ENCODE data around the gene ZNF518A. TPM values are rescaled to one million over a fixed set of nuclear protein-coding genes. Genes with fewer than 3 reads are reported as not detected.

The ZNF518A gene
- total and polyA plus RNA-seq, 2 of the 13 experiments (the other 11 are each of a cell fraction or from before 2014, with no cell fraction given), result 21.7 to 37.1 TPM

- TF ChIP-seq PAXIP1 (CRISPR knock-in tag; conservative IDR thresholded peaks at IDR 0.05) (peak; percentile 70), SCMH1 (CRISPR knock-in tag; IDR thresholded peaks at IDR 0.05; ENCODE audit: borderline replicate concordance) (no peak), SP5 (CRISPR knock-in tag; IDR thresholded peaks at IDR 0.05; ENCODE audit: borderline replicate concordance, low read depth) (peak; percentile 49), FOXC1 (CRISPR knock-in tag; IDR thresholded peaks at IDR 0.05; ENCODE audit: borderline replicate concordance) (peak; percentile 89), SMAD9 (CRISPR knock-in tag; IDR thresholded peaks at IDR 0.05) (0 out of 2 replicates have a peak, but pooled peaks have one; percentile 51), ZNF740 (CRISPR knock-in tag; IDR thresholded peaks at IDR 0.05) (no peak), CENPBD1 (CRISPR knock-in tag; IDR thresholded peaks at IDR 0.05; ENCODE audit: borderline replicate concordance, low read depth) (no peak), ZNF512 (CRISPR knock-in tag; IDR thresholded peaks at IDR 0.05) (0 out of 2 replicates have a peak, but pooled peaks have one; percentile 33), ZNF737 (CRISPR knock-in tag; IDR thresholded peaks at IDR 0.05; ENCODE audit: borderline replicate concordance) (no peak)
- TF ChIP-seq, protein P1, sequence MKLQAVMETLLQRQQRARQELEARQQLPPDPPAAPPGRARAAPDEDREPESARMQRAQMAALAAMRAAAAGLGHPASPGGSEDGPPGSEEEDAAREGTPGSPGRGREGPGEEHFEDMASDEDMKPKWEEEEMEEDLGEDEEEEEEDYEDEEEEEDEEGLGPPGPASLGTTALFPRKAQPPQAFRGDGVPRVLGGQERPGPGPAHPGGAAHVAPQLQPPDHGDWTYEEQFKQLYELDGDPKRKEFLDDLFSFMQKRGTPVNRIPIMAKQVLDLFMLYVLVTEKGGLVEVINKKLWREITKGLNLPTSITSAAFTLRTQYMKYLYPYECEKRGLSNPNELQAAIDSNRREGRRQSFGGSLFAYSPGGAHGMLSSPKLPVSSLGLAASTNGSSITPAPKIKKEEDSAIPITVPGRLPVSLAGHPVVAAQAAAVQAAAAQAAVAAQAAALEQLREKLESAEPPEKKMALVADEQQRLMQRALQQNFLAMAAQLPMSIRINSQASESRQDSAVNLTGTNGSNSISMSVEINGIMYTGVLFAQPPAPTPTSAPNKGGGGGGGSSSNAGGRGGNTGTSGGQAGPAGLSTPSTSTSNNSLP (IDR thresholded peaks at IDR 0.05; ENCODE audit: low read depth, low read length), result no peak; the same call in 1 of the 2 replicates
- TF ChIP-seq, protein P2, sequence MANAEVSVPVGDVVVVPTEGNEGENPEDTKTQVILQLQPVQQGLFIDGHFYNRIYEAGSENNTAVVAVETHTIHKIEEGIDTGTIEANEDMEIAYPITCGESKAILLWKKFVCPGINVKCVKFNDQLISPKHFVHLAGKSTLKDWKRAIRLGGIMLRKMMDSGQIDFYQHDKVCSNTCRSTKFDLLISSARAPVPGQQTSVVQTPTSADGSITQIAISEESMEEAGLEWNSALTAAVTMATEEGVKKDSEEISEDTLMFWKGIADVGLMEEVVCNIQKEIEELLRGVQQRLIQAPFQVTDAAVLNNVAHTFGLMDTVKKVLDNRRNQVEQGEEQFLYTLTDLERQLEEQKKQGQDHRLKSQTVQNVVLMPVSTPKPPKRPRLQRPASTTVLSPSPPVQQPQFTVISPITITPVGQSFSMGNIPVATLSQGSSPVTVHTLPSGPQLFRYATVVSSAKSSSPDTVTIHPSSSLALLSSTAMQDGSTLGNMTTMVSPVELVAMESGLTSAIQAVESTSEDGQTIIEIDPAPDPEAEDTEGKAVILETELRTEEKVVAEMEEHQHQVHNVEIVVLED (CRISPR knock-in tag; IDR thresholded peaks at IDR 0.05; ENCODE audit: borderline replicate concordance), result peak; percentile 44; the same call in 1 of the 2 replicates
- TF ChIP-seq, protein P3, sequence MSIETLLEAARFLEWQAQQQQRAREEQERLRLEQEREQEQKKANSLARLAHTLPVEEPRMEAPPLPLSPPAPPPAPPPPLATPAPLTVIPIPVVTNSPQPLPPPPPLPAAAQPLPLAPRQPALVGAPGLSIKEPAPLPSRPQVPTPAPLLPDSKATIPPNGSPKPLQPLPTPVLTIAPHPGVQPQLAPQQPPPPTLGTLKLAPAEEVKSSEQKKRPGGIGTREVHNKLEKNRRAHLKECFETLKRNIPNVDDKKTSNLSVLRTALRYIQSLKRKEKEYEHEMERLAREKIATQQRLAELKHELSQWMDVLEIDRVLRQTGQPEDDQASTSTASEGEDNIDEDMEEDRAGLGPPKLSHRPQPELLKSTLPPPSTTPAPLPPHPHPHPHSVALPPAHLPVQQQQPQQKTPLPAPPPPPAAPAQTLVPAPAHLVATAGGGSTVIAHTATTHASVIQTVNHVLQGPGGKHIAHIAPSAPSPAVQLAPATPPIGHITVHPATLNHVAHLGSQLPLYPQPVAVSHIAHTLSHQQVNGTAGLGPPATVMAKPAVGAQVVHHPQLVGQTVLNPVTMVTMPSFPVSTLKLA (IDR thresholded peaks at IDR 0.05), result no peak
Observed at GRCh38 chr10:96124230-96125141, 5.6 kb upstream of the ZNF518A start (continued).
